ENCODE data around the gene CA7.

The CA7 gene

GRCh38 chr16:66849549-66849948 is 5.3 kb downstream of the CA7 start:
- no peak overlapping the region for H3K4me3 ChIP-seq (ENCODE audit: low read length)
- no peak for DNase-seq (ENCODE audit: low read depth)
- no peak for TF ChIP-seq CTCF (conservative IDR thresholded peaks at IDR 0.05; ENCODE audit: low read depth, low read length)

- no peak overlapping the region for H3K4me3 ChIP-seq (ENCODE audit: low read length)
- no peak for DNase-seq (ENCODE audit: low read depth)
- TF ChIP-seq CTCF (conservative IDR thresholded peaks at IDR 0.05; ENCODE audit: low read depth, low read length), result no peak
Observed at GRCh38 chr16:66850115-66850815, 6.1 kb downstream of the CA7 start.

- TF ChIP-seq CTCF (conservative IDR thresholded peaks at IDR 0.05; ENCODE audit: low read depth, low read length), result no peak
- H3K4me3 ChIP-seq (ENCODE audit: low read length), result no peak overlapping the region
- no peak for DNase-seq (ENCODE audit: low read depth)
Observed at GRCh38 chr16:66851166-66851964, 7.2 kb downstream of the CA7 start.

GRCh38 chr16:66853261-66854139 is 9.3 kb downstream of the CA7 start:
- DNase-seq (ENCODE audit: low read depth), result no peak

GRCh38 chr16:66856184-66856730 is 12.0 kb downstream of the CA7 start:
- no peak for DNase-seq (ENCODE audit: low read depth)
- no peak overlapping the region for H3K4me3 ChIP-seq (ENCODE audit: low read length)
- TF ChIP-seq CTCF (conservative IDR thresholded peaks at IDR 0.05; ENCODE audit: low read depth, low read length), result no peak

More at GRCh38 chr16:66853261-66854139, 9.3 kb downstream of the CA7 start:
- no peak for TF ChIP-seq CTCF (conservative IDR thresholded peaks at IDR 0.05; ENCODE audit: low read depth, low read length)
- H3K4me3 ChIP-seq (ENCODE audit: low read length), result no peak overlapping the region

- H3K4me3 ChIP-seq (ENCODE audit: low read length), result no peak overlapping the region
- no peak for DNase-seq (ENCODE audit: low read depth)
- TF ChIP-seq CTCF (conservative IDR thresholded peaks at IDR 0.05; ENCODE audit: low read depth, low read length), result no peak
Observed at GRCh38 chr16:66856801-66857200, 12.6 kb downstream of the CA7 start.

All from retinal pigment epithelial cell (primary cell).